NCI-H2227 treated with DMSO at 0.1 percent for 48 hours (cell line): Measurements from ENCODE around the gene BANF2.
"Not testable (repeated sequence)": the region's sequence is repeated elsewhere in the genome, so short reads cannot be mapped to it uniquely, and the experiment has no call there.

Experiments
- DNase-seq: peaks from one replicate; lab custom pipeline; 2025; lab: John Stamatoyannopoulos, UW

Gene BANF2

GRCh38 chr20:17699931-17700351, at the start of gene BANF2:
TSS of gene BANF2 (plus strand) at chr20:17699966. CDS start at chr20:17725026, 25,060 bp downstream.
- DNase-seq, result no peak

DNA sequence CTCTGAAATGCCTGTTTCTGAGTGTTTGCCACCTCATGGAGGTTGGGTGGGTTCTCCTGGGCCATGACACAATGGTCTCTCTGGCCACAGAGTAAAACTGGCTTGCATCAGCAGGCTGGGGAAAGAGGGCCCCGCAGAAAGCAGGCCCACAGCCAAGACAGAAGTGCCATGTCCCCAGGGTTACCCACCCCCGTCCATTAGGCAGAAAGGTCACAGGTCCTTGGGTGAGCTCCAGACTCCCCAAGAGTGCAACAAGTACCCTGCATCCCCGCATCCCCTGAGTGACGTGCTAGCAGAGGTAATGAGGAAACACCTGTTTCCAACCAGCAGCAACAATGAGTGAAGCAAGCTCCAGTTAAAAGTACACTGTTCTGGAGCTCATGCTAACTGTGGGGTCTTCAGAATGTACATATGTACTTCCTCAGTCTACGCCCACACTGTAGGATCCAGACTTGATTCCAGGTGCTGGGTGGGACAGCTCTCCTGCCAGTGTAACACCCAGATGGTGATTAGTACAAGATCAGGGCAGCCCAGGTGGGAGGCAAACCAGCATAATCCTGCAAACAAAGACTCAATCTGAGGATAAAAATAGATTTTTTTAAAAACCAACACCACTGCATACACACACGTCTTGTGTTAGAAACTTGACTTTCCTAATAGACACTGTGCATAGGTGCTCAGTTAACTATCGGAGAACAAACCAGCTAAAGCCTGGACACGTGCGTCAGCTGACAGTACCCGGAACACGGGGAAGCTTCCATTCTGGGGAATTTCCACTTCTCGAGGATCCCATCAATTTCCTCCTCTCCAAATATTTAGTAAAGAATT, 49.3 kb upstream of the BANF2 start:
- DNase-seq, result no peak

GRCh38 chr20:17651129-17651759, 48.5 kb upstream of the BANF2 start:
- no peak for DNase-seq

DNA sequence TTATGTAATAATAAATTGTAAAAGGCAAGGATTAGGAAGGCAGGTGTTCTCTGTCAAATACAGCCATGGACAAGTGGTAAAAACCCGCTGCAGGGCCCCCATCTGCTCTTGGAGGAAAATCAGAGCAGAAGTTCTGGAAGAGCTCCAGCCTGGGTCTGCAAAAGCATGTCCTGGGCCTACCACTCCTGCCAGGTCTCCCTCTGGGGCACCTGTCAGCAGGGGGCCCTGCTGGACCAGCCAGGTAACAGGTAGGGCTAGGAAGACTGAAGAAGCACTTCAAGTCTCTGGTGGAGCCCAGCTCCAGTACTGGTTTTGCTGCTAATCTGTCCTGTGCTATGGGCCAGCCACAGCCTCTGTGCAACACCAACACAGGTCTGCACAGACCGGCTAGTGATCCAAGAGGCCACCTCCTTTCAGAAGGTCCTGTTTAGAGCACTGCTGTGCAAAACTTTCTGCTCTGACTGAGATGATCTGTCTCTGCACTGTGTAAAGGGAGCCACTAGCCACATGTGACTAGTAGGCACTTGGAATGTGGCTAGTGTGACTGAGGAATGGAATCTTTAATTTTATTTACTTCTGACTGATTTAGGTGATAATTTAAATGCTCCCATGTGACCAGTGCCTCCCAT, 47.9 kb upstream of the BANF2 start:
- no peak for DNase-seq

- no peak for DNase-seq
Measured at GRCh38 chr20:17652411-17652810, 47.4 kb upstream of the BANF2 start.

GRCh38 chr20:17653835-17654648, 45.7 kb upstream of the BANF2 start:
- no peak for DNase-seq

DNA sequence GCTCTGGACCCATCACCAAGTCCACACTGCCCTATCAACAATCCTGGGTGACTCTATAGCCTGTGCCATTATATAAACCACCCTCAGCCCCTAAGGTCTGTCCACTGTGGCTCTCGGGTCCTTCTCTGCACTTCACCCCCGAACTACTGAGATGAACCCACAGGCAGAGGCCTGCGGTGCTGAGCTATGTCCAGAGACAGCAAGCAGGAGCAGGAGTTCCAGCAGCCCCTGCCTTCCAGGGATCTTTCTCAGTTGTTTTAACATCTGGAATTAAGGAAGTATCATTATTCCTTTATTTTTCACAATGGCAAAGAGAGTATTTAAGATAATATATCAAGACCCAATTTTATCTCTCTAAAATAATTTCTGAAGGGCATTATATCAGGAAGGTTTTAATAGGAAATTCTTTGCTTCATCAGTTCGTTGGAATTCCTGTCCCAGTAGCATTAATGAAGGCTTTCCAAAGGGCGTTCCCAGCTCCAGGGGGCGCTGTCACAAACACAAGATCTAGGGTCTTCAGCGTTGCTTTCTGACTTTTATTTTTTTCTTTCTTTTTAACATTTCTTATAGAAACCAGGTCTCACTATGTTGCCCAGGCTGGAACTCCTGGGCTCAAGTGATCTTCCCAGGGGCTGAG, 45.0 kb upstream of the BANF2 start:
- no peak for DNase-seq

GRCh38 chr20:17655286-17655651, 44.5 kb upstream of the BANF2 start:
- no peak for DNase-seq

GRCh38 chr20:17655865-17656479, 43.8 kb upstream of the BANF2 start:
- no peak for DNase-seq

GRCh38 chr20:17657079-17657825, 42.5 kb upstream of the BANF2 start:
- no peak for DNase-seq

- no peak for DNase-seq
Measured at GRCh38 chr20:17657898-17658647, 41.7 kb upstream of the BANF2 start.

- DNase-seq, result no peak
Measured at GRCh38 chr20:17658648-17658993, 41.1 kb upstream of the BANF2 start.

- not testable (repeated sequence) for DNase-seq
Measured at GRCh38 chr20:17659344-17659743, 40.4 kb upstream of the BANF2 start.

DNA sequence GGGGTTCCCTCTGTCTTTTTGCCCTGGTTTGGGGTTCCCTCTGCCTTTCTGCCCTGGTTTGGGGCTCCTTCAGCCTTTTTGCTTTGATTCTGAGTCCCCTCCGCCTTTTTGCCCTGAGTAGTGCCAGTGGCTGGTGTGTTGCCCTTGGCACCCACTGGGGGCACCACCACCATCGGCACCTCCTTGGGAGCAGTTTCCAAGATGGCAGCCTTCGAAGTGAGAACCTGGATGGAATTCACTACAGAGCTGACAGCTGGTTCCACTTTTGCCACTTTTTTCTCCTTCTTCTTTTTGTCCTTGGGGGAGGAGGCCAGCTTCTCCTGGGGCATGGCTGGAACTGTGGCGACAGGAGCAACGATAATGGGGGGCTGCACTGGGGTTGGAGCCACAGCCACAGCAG, 40.0 kb upstream of the BANF2 start:
- no peak for DNase-seq

DNA sequence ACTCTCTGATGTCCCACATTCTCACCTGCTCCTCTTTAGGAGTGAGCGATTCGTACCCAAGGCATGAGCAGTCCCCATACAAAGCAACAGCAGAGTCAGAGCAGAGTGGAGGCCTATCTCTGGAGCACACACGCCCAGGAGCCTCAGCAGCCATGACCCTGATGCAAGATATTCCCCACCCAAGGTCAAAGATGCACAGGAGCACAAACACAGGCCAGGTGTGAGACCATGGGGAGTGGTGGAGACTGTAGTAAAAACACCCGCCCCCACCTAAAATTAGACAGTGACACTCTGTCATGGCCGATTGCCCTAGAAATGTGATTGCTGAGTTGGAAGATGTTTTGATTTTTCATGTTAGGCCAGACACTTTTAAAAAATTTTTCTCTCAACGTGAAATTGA, 39.1 kb upstream of the BANF2 start:
- DNase-seq, result no peak

- no peak for DNase-seq
Measured at GRCh38 chr20:17661121-17661744, 38.5 kb upstream of the BANF2 start.

DNA sequence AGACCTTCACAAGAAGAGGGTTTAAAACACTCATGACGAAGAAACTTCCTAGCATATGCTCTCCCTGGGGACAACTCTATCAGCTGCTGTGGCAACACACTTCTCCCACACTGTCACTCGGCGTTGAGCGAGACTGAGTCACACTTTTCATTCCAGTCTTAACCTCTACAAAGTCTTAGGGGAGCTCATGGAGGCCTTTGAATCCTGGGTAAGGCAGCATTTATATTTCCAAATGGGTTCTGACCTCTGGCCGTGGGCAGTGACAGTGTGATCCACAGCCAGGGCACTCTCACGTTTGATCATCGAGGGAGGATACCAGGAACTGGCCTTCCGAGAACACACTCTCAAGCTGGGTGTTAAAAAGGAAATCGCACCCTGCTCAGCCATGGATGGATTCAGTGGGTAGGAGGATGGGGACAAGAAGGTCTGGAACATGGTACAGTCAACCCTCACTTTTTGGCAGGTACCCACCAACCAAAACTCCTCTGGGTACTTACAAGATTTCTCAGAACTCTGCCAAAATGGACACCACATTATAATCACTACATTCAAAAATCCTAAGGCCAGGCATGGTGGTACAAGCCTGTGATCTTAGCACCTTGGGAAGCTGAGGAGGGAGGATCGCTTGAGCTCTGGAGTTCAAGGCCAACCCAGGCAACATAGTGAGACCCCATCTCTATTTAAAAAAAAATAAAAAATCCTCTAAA, 37.3 kb upstream of the BANF2 start:
- no peak for DNase-seq

DNA sequence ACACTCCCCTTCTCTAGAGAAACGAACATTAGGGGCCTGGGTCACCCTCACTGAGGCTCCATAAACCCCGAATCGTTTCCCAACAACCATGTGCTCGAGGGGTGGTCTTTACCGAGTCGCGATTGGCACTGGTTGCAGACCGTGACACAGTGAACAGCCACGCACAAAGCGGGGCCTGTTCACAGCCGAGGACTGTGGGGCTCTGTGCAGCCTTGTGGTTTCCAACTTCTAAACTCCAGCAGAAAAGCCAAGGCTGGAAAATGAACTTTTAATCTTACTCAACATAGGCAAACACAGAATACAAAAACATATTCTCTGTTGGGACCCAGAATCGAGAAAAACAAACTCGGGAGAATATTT, 36.7 kb upstream of the BANF2 start:
- DNase-seq, result no peak

DNA sequence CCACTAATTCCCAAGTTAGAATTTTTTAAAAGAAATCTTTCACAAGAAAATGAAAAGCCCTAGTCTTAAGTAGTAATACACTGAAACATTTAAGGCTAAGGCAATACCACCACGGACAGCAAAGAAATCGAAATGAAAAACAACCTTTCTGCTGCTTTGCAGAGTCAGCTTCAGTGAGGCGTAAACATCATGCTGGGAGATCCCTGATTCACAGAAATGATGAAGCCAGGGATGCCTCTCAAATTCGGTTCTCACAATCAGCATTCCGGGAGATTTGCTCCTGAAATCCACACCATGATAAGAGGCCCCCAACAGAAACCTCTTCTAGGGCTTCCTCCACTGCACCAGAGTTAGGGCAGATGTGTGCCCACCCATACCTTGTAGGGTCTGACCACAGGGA, 36.3 kb upstream of the BANF2 start:
- DNase-seq, result no peak
